Measurements from ENCODE around the gene NPL. TPM values are rescaled to one million over a fixed set of nuclear protein-coding genes. Genes with fewer than 3 reads are reported as not detected.
A peak's percentile ranks its signal among the peaks of the same experiment; 100 is the strongest.

Gene NPL
- total and polyA plus RNA-seq, 9 of the 15 experiments (the other 6 are each of a cell fraction or from before 2014, with no cell fraction given), result 9.9 to 22.3 (median 14.2) TPM

DNA sequence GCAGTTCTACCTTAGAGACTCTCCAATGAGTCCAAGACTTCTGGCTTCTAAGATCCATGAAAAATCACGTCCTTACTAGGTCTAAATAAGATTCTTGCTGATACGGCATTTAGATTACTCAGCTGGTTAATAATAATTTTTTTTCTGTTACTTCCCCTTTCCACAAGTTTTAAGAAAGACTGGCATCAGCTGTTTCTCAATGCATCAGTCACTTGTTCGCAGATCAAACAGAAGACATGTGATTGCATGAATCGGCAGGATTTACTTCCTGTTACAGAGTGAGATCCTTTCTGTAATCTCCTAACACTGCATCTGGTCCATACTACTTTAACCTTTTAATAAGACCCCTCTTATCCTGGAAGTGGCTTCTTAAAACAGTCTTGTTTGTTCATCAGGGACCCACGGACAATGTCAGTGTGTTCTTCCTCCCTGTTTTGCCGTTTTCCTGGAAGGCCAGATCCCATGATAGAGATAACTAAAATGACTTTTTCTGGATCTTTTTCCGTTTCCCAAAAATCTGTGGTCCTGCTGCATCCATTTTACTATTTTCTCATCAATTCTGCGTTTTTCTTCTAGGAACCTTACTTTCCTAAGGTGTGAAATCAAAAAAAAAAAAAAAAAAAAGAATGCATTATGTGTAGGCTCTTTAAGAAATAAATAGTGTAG, 6.1 kb downstream of the NPL start (continued):
- TF ChIP-seq RBM15 (IDR thresholded peaks at IDR 0.05; ENCODE audit: insufficient read depth, low read length) (no peak), CC2D1A (IDR thresholded peaks at IDR 0.05) (0 out of 2 replicates have a peak, but pooled peaks have one; percentile 35), LCOR (CRISPR knock-in tag; IDR thresholded peaks at IDR 0.05) (no peak), BRD4 (IDR thresholded peaks at IDR 0.05) (no peak), EHMT2 (IDR thresholded peaks at IDR 0.05) (no peak), CEBPB (tag; IDR thresholded peaks at IDR 0.05) (peak; percentile 79), GABPA (tag; conservative IDR thresholded peaks at IDR 0.05; ENCODE audit: low read depth) (peak; percentile 52), RBM14 (IDR thresholded peaks at IDR 0.05; ENCODE audit: borderline replicate concordance, insufficient read depth, low read depth, low read length) (no peak), ZNF354B (CRISPR knock-in tag; IDR thresholded peaks at IDR 0.05) (no peak), HDAC1 (IDR thresholded peaks at IDR 0.05) (peak in 1 of 2 experiments; percentile 62; a peak in 1 of 4 replicates), MTF1 (CRISPR knock-in tag; IDR thresholded peaks at IDR 0.05; ENCODE audit: borderline replicate concordance) (no peak), OTX1 (CRISPR knock-in tag; IDR thresholded peaks at IDR 0.05) (no peak), ZNF551 (CRISPR knock-in tag; IDR thresholded peaks at IDR 0.05) (no peak), TCF7 (IDR thresholded peaks at IDR 0.05; ENCODE audit: borderline replicate concordance) (peak; percentile 93), ZNF384 (IDR thresholded peaks at IDR 0.05; ENCODE audit: low read depth, low read length) (0 out of 2 replicates have a peak, but pooled peaks have one; percentile 19), YY1 (IDR thresholded peaks at IDR 0.05; ENCODE audit: borderline replicate concordance in 1 of 3, control insufficient read depth in 1 of 3, extremely low read depth in 1 of 3, insufficient read depth in 3 of 3, insufficient read length in 1 of 3, insufficient replicate concordance in 2 of 3, low read depth in 1 of 3, low read length in 2 of 3) (no peak), BACH1 (tag; IDR thresholded peaks at IDR 0.05) (peak; percentile 87)
- TF ChIP-seq, protein P1, sequence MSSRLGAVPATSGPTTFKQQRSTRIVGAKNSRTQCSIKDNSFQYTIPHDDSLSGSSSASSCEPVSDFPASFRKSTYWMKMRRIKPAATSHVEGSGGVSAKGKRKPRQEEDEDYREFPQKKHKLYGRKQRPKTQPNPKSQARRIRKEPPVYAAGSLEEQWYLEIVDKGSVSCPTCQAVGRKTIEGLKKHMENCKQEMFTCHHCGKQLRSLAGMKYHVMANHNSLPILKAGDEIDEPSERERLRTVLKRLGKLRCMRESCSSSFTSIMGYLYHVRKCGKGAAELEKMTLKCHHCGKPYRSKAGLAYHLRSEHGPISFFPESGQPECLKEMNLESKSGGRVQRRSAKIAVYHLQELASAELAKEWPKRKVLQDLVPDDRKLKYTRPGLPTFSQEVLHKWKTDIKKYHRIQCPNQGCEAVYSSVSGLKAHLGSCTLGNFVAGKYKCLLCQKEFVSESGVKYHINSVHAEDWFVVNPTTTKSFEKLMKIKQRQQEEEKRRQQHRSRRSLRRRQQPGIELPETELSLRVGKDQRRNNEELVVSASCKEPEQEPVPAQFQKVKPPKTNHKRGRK (tag; IDR thresholded peaks at IDR 0.05), result no peak
- TF ChIP-seq, protein P2, sequence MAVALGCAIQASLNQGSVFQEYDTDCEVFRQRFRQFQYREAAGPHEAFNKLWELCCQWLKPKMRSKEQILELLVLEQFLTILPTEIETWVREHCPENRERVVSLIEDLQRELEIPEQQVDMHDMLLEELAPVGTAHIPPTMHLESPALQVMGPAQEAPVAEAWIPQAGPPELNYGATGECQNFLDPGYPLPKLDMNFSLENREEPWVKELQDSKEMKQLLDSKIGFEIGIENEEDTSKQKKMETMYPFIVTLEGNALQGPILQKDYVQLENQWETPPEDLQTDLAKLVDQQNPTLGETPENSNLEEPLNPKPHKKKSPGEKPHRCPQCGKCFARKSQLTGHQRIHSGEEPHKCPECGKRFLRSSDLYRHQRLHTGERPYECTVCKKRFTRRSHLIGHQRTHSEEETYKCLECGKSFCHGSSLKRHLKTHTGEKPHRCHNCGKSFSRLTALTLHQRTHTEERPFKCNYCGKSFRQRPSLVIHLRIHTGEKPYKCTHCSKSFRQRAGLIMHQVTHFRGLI (CRISPR knock-in tag; IDR thresholded peaks at IDR 0.05), result no peak
- TF ChIP-seq, protein P3, sequence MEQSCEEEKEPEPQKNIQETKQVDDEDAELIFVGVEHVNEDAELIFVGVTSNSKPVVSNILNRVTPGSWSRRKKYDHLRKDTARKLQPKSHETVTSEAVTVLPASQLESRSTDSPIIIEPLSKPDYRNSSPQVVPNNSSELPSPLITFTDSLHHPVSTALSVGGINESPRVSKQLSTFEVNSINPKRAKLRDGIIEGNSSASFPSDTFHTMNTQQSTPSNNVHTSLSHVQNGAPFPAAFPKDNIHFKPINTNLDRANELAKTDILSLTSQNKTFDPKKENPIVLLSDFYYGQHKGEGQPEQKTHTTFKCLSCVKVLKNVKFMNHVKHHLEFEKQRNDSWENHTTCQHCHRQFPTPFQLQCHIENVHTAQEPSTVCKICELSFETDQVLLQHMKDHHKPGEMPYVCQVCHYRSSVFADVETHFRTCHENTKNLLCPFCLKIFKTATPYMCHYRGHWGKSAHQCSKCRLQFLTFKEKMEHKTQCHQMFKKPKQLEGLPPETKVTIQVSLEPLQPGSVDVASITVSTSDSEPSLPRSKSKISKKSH (CRISPR knock-in tag; IDR thresholded peaks at IDR 0.05), result no peak
- TF ChIP-seq, protein P4, sequence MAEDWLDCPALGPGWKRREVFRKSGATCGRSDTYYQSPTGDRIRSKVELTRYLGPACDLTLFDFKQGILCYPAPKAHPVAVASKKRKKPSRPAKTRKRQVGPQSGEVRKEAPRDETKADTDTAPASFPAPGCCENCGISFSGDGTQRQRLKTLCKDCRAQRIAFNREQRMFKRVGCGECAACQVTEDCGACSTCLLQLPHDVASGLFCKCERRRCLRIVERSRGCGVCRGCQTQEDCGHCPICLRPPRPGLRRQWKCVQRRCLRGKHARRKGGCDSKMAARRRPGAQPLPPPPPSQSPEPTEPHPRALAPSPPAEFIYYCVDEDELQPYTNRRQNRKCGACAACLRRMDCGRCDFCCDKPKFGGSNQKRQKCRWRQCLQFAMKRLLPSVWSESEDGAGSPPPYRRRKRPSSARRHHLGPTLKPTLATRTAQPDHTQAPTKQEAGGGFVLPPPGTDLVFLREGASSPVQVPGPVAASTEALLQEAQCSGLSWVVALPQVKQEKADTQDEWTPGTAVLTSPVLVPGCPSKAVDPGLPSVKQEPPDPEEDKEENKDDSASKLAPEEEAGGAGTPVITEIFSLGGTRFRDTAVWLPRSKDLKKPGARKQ (CRISPR knock-in tag; IDR thresholded peaks at IDR 0.05), result no peak; the same call in 1 of the 2 replicates

Measured in K562 (cell line).